ENCODE measurements around the gene TIMP3.

DNA sequence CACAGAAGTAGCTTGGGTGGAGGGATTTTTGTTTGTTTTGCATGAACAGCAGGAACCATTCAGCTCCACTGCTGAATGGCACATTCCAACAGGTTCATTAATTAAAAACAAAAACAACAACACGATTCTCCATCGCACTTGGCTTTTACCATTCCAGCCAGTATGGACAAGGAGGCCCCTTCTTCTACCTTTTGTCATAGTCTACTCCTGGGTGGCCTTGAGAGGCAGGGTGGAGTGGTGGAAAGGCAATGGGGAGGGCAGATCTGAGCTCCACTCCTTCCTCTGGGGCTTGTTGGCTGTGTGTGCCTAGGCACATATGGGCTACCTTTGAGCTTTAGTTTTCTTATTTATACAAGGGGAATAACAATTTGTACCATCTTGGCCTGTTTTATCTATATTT is 4.8 kb downstream of the TIMP3 start:
- TF ChIP-seq, protein P1, sequence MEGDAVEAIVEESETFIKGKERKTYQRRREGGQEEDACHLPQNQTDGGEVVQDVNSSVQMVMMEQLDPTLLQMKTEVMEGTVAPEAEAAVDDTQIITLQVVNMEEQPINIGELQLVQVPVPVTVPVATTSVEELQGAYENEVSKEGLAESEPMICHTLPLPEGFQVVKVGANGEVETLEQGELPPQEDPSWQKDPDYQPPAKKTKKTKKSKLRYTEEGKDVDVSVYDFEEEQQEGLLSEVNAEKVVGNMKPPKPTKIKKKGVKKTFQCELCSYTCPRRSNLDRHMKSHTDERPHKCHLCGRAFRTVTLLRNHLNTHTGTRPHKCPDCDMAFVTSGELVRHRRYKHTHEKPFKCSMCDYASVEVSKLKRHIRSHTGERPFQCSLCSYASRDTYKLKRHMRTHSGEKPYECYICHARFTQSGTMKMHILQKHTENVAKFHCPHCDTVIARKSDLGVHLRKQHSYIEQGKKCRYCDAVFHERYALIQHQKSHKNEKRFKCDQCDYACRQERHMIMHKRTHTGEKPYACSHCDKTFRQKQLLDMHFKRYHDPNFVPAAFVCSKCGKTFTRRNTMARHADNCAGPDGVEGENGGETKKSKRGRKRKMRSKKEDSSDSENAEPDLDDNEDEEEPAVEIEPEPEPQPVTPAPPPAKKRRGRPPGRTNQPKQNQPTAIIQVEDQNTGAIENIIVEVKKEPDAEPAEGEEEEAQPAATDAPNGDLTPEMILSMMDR (IDR thresholded peaks at IDR 0.05; ENCODE audit: low read length) = no peak
- TF ChIP-seq EZH2 (optimal IDR thresholded peaks at IDR 0.05; ENCODE audit: low read depth, low read length) = no peak

Measured in MM.1S (cell line).